Endothelial cell of umbilical vein (primary cell): ENCODE results near the gene EIF3B. TPM values are rescaled to one million over a fixed set of nuclear protein-coding genes. Genes with fewer than 3 reads are reported as not detected.

Experiments
- BruUV-seq: library from RNA; stranded (reverse); fragments of 400-500 nt; replicated peaks from 2 replicates; lab custom pipeline; 2021; lab: Mats Ljungman, UMichigan
- CTCF ChIA-PET: fragments of 300-600, 350-600 bp; sonication (Branson Sonifier 250); formaldehyde crosslinking; loops from one replicate; lab custom pipeline; 2021; ENCODE audit warnings: antibody characterized with exemption, inconsistent platforms; lab: Charles Lee
- POLR2A ChIA-PET: fragments of 300-600, 350-600 bp; sonication (Branson Sonifier 250); formaldehyde crosslinking; loops from one replicate; lab custom pipeline; 2021; ENCODE audit warnings: antibody characterized with exemption, inconsistent platforms; lab: Charles Lee
- DNase-seq: peaks from one replicate; pipeline ENCODE4 v3.0.0-alpha.2; 2011; ENCODE audit warnings: low read depth, low spot score
- FAIRE-seq: peaks from 2 replicates; lab custom pipeline; 2011; peaks lifted over from hg19 to GRCh38; lab: Jason Lieb, UNC
- H2AFZ ChIP-seq: 2 replicates; pipeline ENCODE4 v1.6.0; 2012; ENCODE audit warnings: low read depth, low read length, control low read depth, inconsistent platforms
- H3K27ac ChIP-seq: 2 replicates; pipeline ENCODE4 v1.5.1; 2011; ENCODE audit warnings: low read depth, mild to moderate bottlenecking, control low read depth, low read length, moderate library complexity; ENCODE audit not compliant: insufficient read depth
- H3K27me3 ChIP-seq, 2 experiments: 2 replicates each; pipeline versions ENCODE4 v1.6.0 to v1.6.1; 2011; ENCODE audit warnings: low read length in 2 of 2, mixed read lengths in 1 of 2; ENCODE audit not compliant: control insufficient read depth in 2 of 2, insufficient read depth in 2 of 2
- H3K36me3 ChIP-seq, 2 experiments: 2 replicates in 1 of 2; 3 replicates in 1 of 2; pipeline ENCODE4 v1.5.1; 2011; ENCODE audit warnings: low read length in 2 of 2, mild to moderate bottlenecking in 1 of 2, moderate library complexity in 1 of 2; ENCODE audit not compliant: control insufficient read depth in 2 of 2, insufficient read depth in 2 of 2; ENCODE audit errors: extremely low read depth in 1 of 2
- H3K4me1 ChIP-seq: 3 replicates; pipeline ENCODE4 v1.5.1; 2011; ENCODE audit warnings: mild to moderate bottlenecking, low read length; ENCODE audit not compliant: control insufficient read depth, insufficient read depth; ENCODE audit errors: extremely low read depth
- H3K4me2 ChIP-seq: 2 replicates; pipeline ENCODE4 v1.6.1; 2011; ENCODE audit warnings: low read length, control low read depth, mixed read lengths; ENCODE audit not compliant: insufficient read depth
- H3K4me3 ChIP-seq, 3 experiments: fragments of 200-600 bp in 1 of 3; sonication (generic), shearing (Covaris generic) in 1 of 3; replicated peaks in 1 of 3; 2 replicates each; pipeline ENCODE4 v1.5.1; 2011 to 2016; ENCODE audit warnings: control low read depth in 3 of 3, low read length in 3 of 3, mild to moderate bottlenecking in 2 of 3, inconsistent platforms in 1 of 3, low read depth in 1 of 3, moderate library complexity in 1 of 3; ENCODE audit not compliant: insufficient read depth in 1 of 3
- H3K79me2 ChIP-seq: 2 replicates; pipeline ENCODE4 v1.6.0; 2012; ENCODE audit warnings: low read length, inconsistent platforms; ENCODE audit not compliant: control insufficient read depth, insufficient read depth
- H3K9ac ChIP-seq: replicated peaks from 2 replicates; pipeline ENCODE3; 2011; ENCODE audit warnings: low read length, control low read depth; ENCODE audit not compliant: insufficient read depth; ENCODE audit errors: extremely low read depth
- H3K9me1 ChIP-seq: replicated peaks from 3 replicates; pipeline ENCODE4 v1.6.0; 2011; ENCODE audit warnings: mild to moderate bottlenecking, low read length; ENCODE audit not compliant: control insufficient read depth, insufficient read depth; ENCODE audit errors: extremely low read depth
- H3K9me3 ChIP-seq: replicated peaks from 2 replicates; pipeline ENCODE4 v1.5.1; 2012; ENCODE audit warnings: low read length, inconsistent platforms; ENCODE audit not compliant: control insufficient read depth, insufficient read depth
- H4K20me1 ChIP-seq: replicated peaks from 2 replicates; pipeline ENCODE3; 2011; ENCODE audit warnings: mild to moderate bottlenecking, low read length; ENCODE audit not compliant: control insufficient read depth, insufficient read depth; ENCODE audit errors: extremely low read depth
- CTCF ChIP-seq, 2 donors: IDR thresholded peaks; 1 replicate in 1 of 2; 2 replicates in 1 of 2; pipeline ENCODE4 v1.5.1; 2011; ENCODE audit warnings: low read length in 2 of 2, mild to moderate bottlenecking in 2 of 2, moderate library complexity in 2 of 2, control low read depth in 1 of 2, inconsistent platforms in 1 of 2, low read depth in 1 of 2; ENCODE audit not compliant: insufficient read depth in 1 of 2; ENCODE audit errors: extremely low read depth in 1 of 2
- EZH2 ChIP-seq: IDR thresholded peaks from 2 replicates; pipeline ENCODE4 v1.6.1; 2012; ENCODE audit warnings: borderline replicate concordance, low read depth, mild to moderate bottlenecking, moderate library complexity, low read length, inconsistent platforms; ENCODE audit not compliant: severe bottlenecking
- FOS ChIP-seq: IDR thresholded peaks from 2 replicates; pipeline ENCODE4 v1.6.1; 2011; ENCODE audit warnings: mild to moderate bottlenecking, low read length, moderate library complexity, borderline replicate concordance; ENCODE audit not compliant: insufficient read depth
- GATA2 ChIP-seq: IDR thresholded peaks from 2 replicates; pipeline ENCODE4 v1.7.0; 2011; ENCODE audit warnings: low read depth, mild to moderate bottlenecking, moderate library complexity, mixed read lengths, low read length; ENCODE audit not compliant: insufficient read length, insufficient read depth
- JUN ChIP-seq: IDR thresholded peaks from 2 replicates; pipeline ENCODE4 v1.6.1; 2011; ENCODE audit warnings: borderline replicate concordance, low read depth; ENCODE audit not compliant: insufficient read length, insufficient read depth
- MAX ChIP-seq: IDR thresholded peaks from 2 replicates; pipeline ENCODE4 v1.6.1; 2011; ENCODE audit not compliant: insufficient read depth, insufficient read length
- MYC ChIP-seq: IDR thresholded peaks from one replicate; pipeline ENCODE4 v1.6.1; 2011; ENCODE audit warnings: mild to moderate bottlenecking, low read depth, low read length
- POLR2A ChIP-seq: IDR thresholded peaks from 2 replicates; pipeline ENCODE4 v1.6.1; 2012; ENCODE audit warnings: low read depth, mild to moderate bottlenecking, control low read depth, low read length
- POLR2AphosphoS5 ChIP-seq: IDR thresholded peaks from 2 replicates; pipeline ENCODE4 v1.6.1; 2012; ENCODE audit warnings: low read depth, mild to moderate bottlenecking, control low read depth, low read length, moderate library complexity; ENCODE audit not compliant: insufficient read depth
- dilution Hi-C: fragments of 300-500 bp; cut with MboI; formaldehyde crosslinking; loops from one replicate; pipeline ENCODE4 v1.15.0; 2019; ENCODE audit warnings: low sequenced_read_pairs; ENCODE audit not compliant: extremely low pct_ligation_motif_present
- intact Hi-C: fragments of 100-400 bp; cut with micrococcal nuclease; formaldehyde crosslinking; loops from one replicate; pipeline ENCODE4 v1.10.0; 2022
- polyA plus RNA-seq, 4 experiments: library from polyadenylated mRNA; depleted of rRNA in 3 of 4; stranded (reverse) in 3 of 4; unstranded in 1 of 4; fragments of >200 nt; gene quantifications; 2 replicates each; pipeline versions ENCODE4 v1.2.1 to v1.2.3, GENCODE V29; 2011 to 2012; ENCODE audit warnings: missing spikeins in 1 of 4
- total RNA-seq: library from RNA; stranded (reverse); gene quantifications from 2 replicates; pipeline ENCODE4 v1.2.3, GENCODE V29; 2021

The EIF3B gene
- total and polyA plus RNA-seq, 2 donors (not counting 3 experiments of a cell fraction or from before 2014, with no cell fraction given) = 104 to 207 TPM

- CTCF ChIA-PET = interaction anchor here (1.0 to 3.0 kb wide), 8 partner anchors 7 to 269 kb away, joined by 3 to 21 read pairs (median 5); no protein-coding TSS in a partner anchor
- Histone ChIP-seq H2AFZ (no peak overlapping the region), H3K9ac (no peak overlapping the region), H3K4me1 (peaks cover 45% of the 10 kb centered on the region), H3K4me3 (no peak overlapping the region), H3K79me2 (peaks cover 2% of the 10 kb centered on the region), H3K36me3 (no peaks in the 10 kb centered on the region), H3K4me2 (peak overlapping the region; percentile 43), H3K9me1 (no peaks in the 10 kb centered on the region), H3K27me3 (no peaks in the 10 kb centered on the region), H4K20me1 (no peaks in the 10 kb centered on the region), H3K27ac (peak overlapping the region; percentile 33), H3K9me3 (no peaks in the 10 kb centered on the region)
- FAIRE-seq = peak; percentile 63
- dilution Hi-C loops (no loop called here), intact Hi-C loops (loop anchor here (2.0 kb wide), 1 partner anchor 19 kb away; no protein-coding TSS in a partner anchor)
- BruUV-seq = no TSS peak
- DNase-seq = no peak
- POLR2A ChIA-PET = no interaction called here
- no peak for TF ChIP-seq FOS
- TF ChIP-seq POLR2AphosphoS5 = no peak
- TF ChIP-seq MYC = no peak
- TF ChIP-seq EZH2 = no peak
- no peak for TF ChIP-seq POLR2A
- TF ChIP-seq CTCF (IDR thresholded peaks at IDR 0.05; ENCODE audit: extremely low read depth in 1 of 2, insufficient read depth in 1 of 2, low read depth in 1 of 2, low read length in 2 of 2) = no peak
- TF ChIP-seq JUN = no peak
- TF ChIP-seq GATA2 = no peak
- TF ChIP-seq MAX = no peak
These were observed 57.4 kb downstream of the EIF3B start for GRCh38 chr7:2411815-2412586.
